Measurements from ENCODE around the gene CSF1R. TPM values are rescaled to one million over a fixed set of nuclear protein-coding genes. Genes with fewer than 3 reads are reported as not detected.

The CSF1R gene
- total and polyA plus RNA-seq, 2 of the 4 experiments (the other 2 are of a cell fraction): 0.14 to 0.36 TPM

- Histone ChIP-seq H2AK5ac (ENCODE audit: low read depth, low read length) (no peak overlapping the region), H4K8ac (ENCODE audit: low read depth in 2 of 2, low read length in 2 of 2) (no peak overlapping the region), H2BK15ac (ENCODE audit: low read depth, low read length) (no peak overlapping the region), H2BK20ac (ENCODE audit: low read depth, low read length) (no peak overlapping the region), H2AK9ac (replicated peaks; ENCODE audit: low read depth, low read length, poor library complexity) (no peak overlapping the region), H3K4ac (ENCODE audit: low read depth, low read length) (no peak overlapping the region), H3K9me1 (ENCODE audit: insufficient read depth, low read length) (peaks cover 1% of the 10 kb centered on the region; the same call in 1 of the 2 replicates), H3K27ac (ENCODE audit: insufficient read depth, low read length) (no peak overlapping the region), H4K5ac (ENCODE audit: low read depth, low read length) (no peak overlapping the region), H4K20me1 (ENCODE audit: insufficient read depth, low read length) (no peaks in the 10 kb centered on the region), H3K56ac (ENCODE audit: extremely low read depth, insufficient read depth, low read length) (no peak overlapping the region), H2BK120ac (ENCODE audit: low read depth, low read length) (no peak overlapping the region), H2BK5ac (ENCODE audit: low read depth, low read length, poor library complexity, severe bottlenecking) (no peak overlapping the region), H3K4me3 (ENCODE audit: insufficient read depth, low read depth, low read length) (no peak overlapping the region), H3K4me1 (ENCODE audit: control insufficient read depth, insufficient read depth, low read length) (peaks cover 3% of the 10 kb centered on the region; the same call in 1 of the 2 replicates), H3K18ac (ENCODE audit: low read depth, low read length) (no peak overlapping the region), H3K23ac (ENCODE audit: low read depth, low read length) (no peak overlapping the region; the same call in 1 of the 2 replicates), H3K9me3 (ENCODE audit: control insufficient read depth, insufficient read depth, low read length) (peaks cover 9% of the 10 kb centered on the region), H3K27me3 (ENCODE audit: control insufficient read depth, insufficient read depth, low read length) (peaks cover 29% of the 10 kb centered on the region), H4K91ac (ENCODE audit: insufficient read depth, low read depth, low read length) (no peak overlapping the region), H3K4me2 (ENCODE audit: low read depth, low read length) (no peak overlapping the region), H3K14ac (replicated peaks; ENCODE audit: low read depth, low read length) (no peak overlapping the region), H3K36me3 (ENCODE audit: control insufficient read depth, insufficient read depth, low read length) (no peaks in the 10 kb centered on the region), H3K9ac (ENCODE audit: low read depth, low read length) (no peak overlapping the region), H2AFZ (replicated peaks; ENCODE audit: low read length, poor library complexity) (no peak overlapping the region), H3K79me1 (ENCODE audit: low read depth in 1 of 2, low read length in 2 of 2) (no peaks in the 10 kb centered on the region)
- WGBS, 2 experiments (ENCODE audit: extremely low coverage in 2 of 2, insufficient read length in 1 of 2): 87% methylated on average over 3 of the region's 5 CpGs; no CpG with 5 or more reads in 1 of the 2 experiments
- in situ Hi-C loops (cut with MboI; ENCODE audit: low sequenced_read_pairs): no loop called here
- BruUV-seq (replicated peaks): no TSS peak
- ChIA-PET CTCF (no interaction called here), POLR2A (ENCODE audit: unreplicated experiment) (no interaction called here)
- dilution Hi-C loops (cut with HindIII; ENCODE audit: low sequenced_read_pairs, unreplicated experiment): no loop called here
- TF ChIP-seq FOS (IDR thresholded peaks at IDR 0.05; ENCODE audit: low read depth, low read length) (no peak), RFX5 (IDR thresholded peaks at IDR 0.05; ENCODE audit: low read depth, low read length) (no peak)
- TF ChIP-seq, protein P1, sequence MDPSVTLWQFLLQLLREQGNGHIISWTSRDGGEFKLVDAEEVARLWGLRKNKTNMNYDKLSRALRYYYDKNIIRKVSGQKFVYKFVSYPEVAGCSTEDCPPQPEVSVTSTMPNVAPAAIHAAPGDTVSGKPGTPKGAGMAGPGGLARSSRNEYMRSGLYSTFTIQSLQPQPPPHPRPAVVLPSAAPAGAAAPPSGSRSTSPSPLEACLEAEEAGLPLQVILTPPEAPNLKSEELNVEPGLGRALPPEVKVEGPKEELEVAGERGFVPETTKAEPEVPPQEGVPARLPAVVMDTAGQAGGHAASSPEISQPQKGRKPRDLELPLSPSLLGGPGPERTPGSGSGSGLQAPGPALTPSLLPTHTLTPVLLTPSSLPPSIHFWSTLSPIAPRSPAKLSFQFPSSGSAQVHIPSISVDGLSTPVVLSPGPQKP (IDR thresholded peaks at IDR 0.05; ENCODE audit: borderline replicate concordance, low read depth, low read length): no peak
- intact Hi-C loops (cut with micrococcal nuclease): no loop called here
- no peak for ATAC-seq (ENCODE audit: low read depth)
- DNase-seq: no peak
Measured at GRCh38 chr5:150073086-150073625, 13.2 kb downstream of the CSF1R start.
